Measurements from ENCODE around the gene SIK1.

Gene SIK1

GRCh38 chr21:43373362-43374227 lies 53.3 kb downstream of the SIK1 start:
- FAIRE-seq (no peak), DNase-seq (ENCODE audit: insufficient read length, low spot score) (no peak)
- TF ChIP-seq POLR2A (IDR thresholded peaks at IDR 0.05; ENCODE audit: low read depth, low read length), result no peak

- FAIRE-seq, result no peak
Measured at GRCh38 chr21:43372663-43373361, 54.1 kb downstream of the SIK1 start.

GRCh38 chr21:43371786-43372185 lies 55.1 kb downstream of the SIK1 start:
- no peak for FAIRE-seq
- TF ChIP-seq POLR2A (IDR thresholded peaks at IDR 0.05; ENCODE audit: low read depth, low read length), result no peak
- DNase-seq (ENCODE audit: insufficient read length, low spot score), result no peak

More at GRCh38 chr21:43372663-43373361, 54.1 kb downstream of the SIK1 start:
- DNase-seq (ENCODE audit: insufficient read length, low spot score), result no peak
- TF ChIP-seq POLR2A (IDR thresholded peaks at IDR 0.05; ENCODE audit: low read depth, low read length), result no peak

- TF ChIP-seq POLR2A (IDR thresholded peaks at IDR 0.05; ENCODE audit: low read depth, low read length), result no peak
- FAIRE-seq (no peak), DNase-seq (ENCODE audit: insufficient read length, low spot score) (no peak)
Measured at GRCh38 chr21:43370888-43371570, 55.9 kb downstream of the SIK1 start.

GRCh38 chr21:43370091-43370658 lies 56.8 kb downstream of the SIK1 start:
- TF ChIP-seq POLR2A (IDR thresholded peaks at IDR 0.05; ENCODE audit: low read depth, low read length), result no peak
- FAIRE-seq, result no peak
- DNase-seq (ENCODE audit: insufficient read length, low spot score), result no peak

- TF ChIP-seq POLR2A (IDR thresholded peaks at IDR 0.05; ENCODE audit: low read depth, low read length), result no peak
- FAIRE-seq (no peak), DNase-seq (ENCODE audit: insufficient read length, low spot score) (no peak)
Measured at GRCh38 chr21:43369596-43370090, 57.3 kb downstream of the SIK1 start.

- DNase-seq (ENCODE audit: insufficient read length, low spot score), result no peak
- FAIRE-seq, result no peak
- TF ChIP-seq POLR2A (IDR thresholded peaks at IDR 0.05; ENCODE audit: low read depth, low read length), result no peak
Measured at GRCh38 chr21:43369124-43369523, 57.8 kb downstream of the SIK1 start.

- DNase-seq (ENCODE audit: insufficient read length, low spot score) (no peak), FAIRE-seq (no peak)
- no peak for TF ChIP-seq POLR2A (IDR thresholded peaks at IDR 0.05; ENCODE audit: low read depth, low read length)
Measured at GRCh38 chr21:43368685-43369084, 58.2 kb downstream of the SIK1 start.

GRCh38 chr21:43367859-43368258 lies 59.1 kb downstream of the SIK1 start:
- DNase-seq (ENCODE audit: insufficient read length, low spot score), result no peak
- no peak for TF ChIP-seq POLR2A (IDR thresholded peaks at IDR 0.05; ENCODE audit: low read depth, low read length)
- FAIRE-seq, result no peak

GRCh38 chr21:43367296-43367695 lies 59.6 kb downstream of the SIK1 start:
- FAIRE-seq (no peak), DNase-seq (ENCODE audit: insufficient read length, low spot score) (no peak)
- no peak for TF ChIP-seq POLR2A (IDR thresholded peaks at IDR 0.05; ENCODE audit: low read depth, low read length)

GRCh38 chr21:43366656-43367055 lies 60.3 kb downstream of the SIK1 start:
- DNase-seq (ENCODE audit: insufficient read length, low spot score), result no peak
- no peak for TF ChIP-seq POLR2A (IDR thresholded peaks at IDR 0.05; ENCODE audit: low read depth, low read length)
- FAIRE-seq, result no peak

- no peak for FAIRE-seq
- no peak for TF ChIP-seq POLR2A (IDR thresholded peaks at IDR 0.05; ENCODE audit: low read depth, low read length)
- DNase-seq (ENCODE audit: insufficient read length, low spot score), result no peak
Measured at GRCh38 chr21:43365611-43366426, 61.1 kb downstream of the SIK1 start.

- TF ChIP-seq POLR2A (IDR thresholded peaks at IDR 0.05; ENCODE audit: low read depth, low read length), result no peak
- no peak for DNase-seq (ENCODE audit: insufficient read length, low spot score)
- no peak for FAIRE-seq
Measured at GRCh38 chr21:43364851-43365424, 62.0 kb downstream of the SIK1 start.

Measured in H54 (cell line).